Keratinocyte (primary cell): ENCODE results near the gene CTDSPL2. TPM values are rescaled to one million over a fixed set of nuclear protein-coding genes. Genes with fewer than 3 reads are reported as not detected.

ENCODE experiments used
- DNase-seq: peaks from one replicate; pipeline ENCODE4 v3.0.0-alpha.2; 2011; ENCODE audit warnings: low read depth, missing footprints, low spot score
- FAIRE-seq: peaks from 2 replicates; lab custom pipeline; 2011; peaks lifted over from hg19 to GRCh38; lab: Jason Lieb, UNC
- H2AFZ ChIP-seq: 2 replicates; pipeline ENCODE4 v1.6.0; 2012; ENCODE audit warnings: low read length, control low read depth, inconsistent platforms; ENCODE audit not compliant: control insufficient read depth
- H3K27ac ChIP-seq: 2 replicates; pipeline ENCODE4 v1.5.1; 2011; ENCODE audit warnings: low read length; ENCODE audit not compliant: control insufficient read depth, insufficient read depth
- H3K27me3 ChIP-seq: 3 replicates; pipeline ENCODE4 v1.6.0; 2011; ENCODE audit warnings: low read length; ENCODE audit not compliant: control insufficient read depth, insufficient read depth; ENCODE audit errors: extremely low read depth
- H3K36me3 ChIP-seq, 2 experiments: 2 replicates in 1 of 2; 3 replicates in 1 of 2; pipeline ENCODE4 v1.5.1; 2011; ENCODE audit warnings: low read length in 2 of 2, mild to moderate bottlenecking in 1 of 2; ENCODE audit not compliant: control insufficient read depth in 2 of 2, insufficient read depth in 2 of 2; ENCODE audit errors: extremely low read depth in 1 of 2
- H3K4me1 ChIP-seq: 3 replicates; pipeline ENCODE4 v1.5.1; 2011; ENCODE audit warnings: low read length; ENCODE audit not compliant: control insufficient read depth, insufficient read depth; ENCODE audit errors: extremely low read depth
- H3K4me2 ChIP-seq: 3 replicates; pipeline ENCODE4 v1.6.0; 2011; ENCODE audit warnings: low read depth, low read length; ENCODE audit not compliant: control insufficient read depth, insufficient read depth; ENCODE audit errors: extremely low read depth
- H3K4me3 ChIP-seq, 3 experiments: fragments of 200-600 bp in 1 of 3; sonication (generic) in 1 of 3; 2 replicates in 2 of 3; 3 replicates in 1 of 3; pipeline ENCODE4 v1.5.1; 2011 to 2016; ENCODE audit warnings: low read length in 3 of 3, mild to moderate bottlenecking in 3 of 3, control low read depth in 2 of 3, inconsistent platforms in 1 of 3, low read depth in 1 of 3, mixed read lengths in 1 of 3, mixed run types in 1 of 3, moderate library complexity in 1 of 3; ENCODE audit not compliant: control insufficient read depth in 2 of 3, insufficient read depth in 2 of 3; ENCODE audit errors: extremely low read depth in 1 of 3
- H3K79me2 ChIP-seq: 2 replicates; pipeline ENCODE4 v1.6.0; 2012; ENCODE audit warnings: low read length; ENCODE audit not compliant: control insufficient read depth, insufficient read depth
- H3K9ac ChIP-seq: 3 replicates; pipeline ENCODE4 v1.6.0; 2011; ENCODE audit warnings: low read length; ENCODE audit not compliant: control insufficient read depth, insufficient read depth; ENCODE audit errors: extremely low read depth
- H3K9me1 ChIP-seq: 3 replicates; pipeline ENCODE4 v1.6.0; 2011; ENCODE audit warnings: low read length; ENCODE audit not compliant: control insufficient read depth, insufficient read depth; ENCODE audit errors: extremely low read depth
- H3K9me3 ChIP-seq: 2 replicates; pipeline ENCODE4 v1.5.1; 2012; ENCODE audit warnings: low read depth, low read length; ENCODE audit not compliant: control insufficient read depth
- H4K20me1 ChIP-seq: 3 replicates; pipeline ENCODE4 v1.6.0; 2011; ENCODE audit warnings: low read length; ENCODE audit not compliant: control insufficient read depth, insufficient read depth; ENCODE audit errors: extremely low read depth
- CTCF ChIP-seq, 3 experiments: IDR thresholded peaks in 1 of 3; conservative IDR thresholded peaks in 1 of 3; optimal IDR thresholded peaks in 1 of 3; 2 replicates in 2 of 3; 3 replicates in 1 of 3; pipeline versions ENCODE3 to v1.5.1; 2011; ENCODE audit warnings: low read length in 3 of 3, mild to moderate bottlenecking in 3 of 3, moderate library complexity in 2 of 3, control low read depth in 1 of 3, inconsistent platforms in 1 of 3; ENCODE audit not compliant: insufficient read depth in 2 of 3; ENCODE audit errors: extremely low read depth in 1 of 3
- EZH2 ChIP-seq: IDR thresholded peaks from one replicate; pipeline ENCODE4 v1.6.1; 2012; ENCODE audit warnings: inconsistent platforms, mild to moderate bottlenecking, low read length, moderate library complexity
- dilution Hi-C: fragments of 300-500 bp; cut with MboI; formaldehyde crosslinking; loops from one replicate; pipeline ENCODE4 v1.7.0; 2020; ENCODE audit warnings: low sequenced_read_pairs; ENCODE audit not compliant: extremely low pct_ligation_motif_present
- polyA plus RNA-seq, 5 experiments: library from polyadenylated mRNA; depleted of rRNA in 3 of 5; stranded (reverse) in 3 of 5; stranded (forward) in 1 of 5; unstranded in 1 of 5; fragments of >200 nt; gene quantifications; 1 replicate in 1 of 5; 2 replicates in 3 of 5; 3 replicates in 1 of 5; pipeline versions ENCODE4 v1.2.1 to v1.2.3, GENCODE V29; 2011 to 2012; ENCODE audit warnings: missing spikeins in 2 of 5, low read depth in 1 of 5, low replicate concordance in 1 of 5

Gene CTDSPL2
- polyA plus RNA-seq, 1 donor (not counting 4 experiments of a cell fraction or from before 2014, with no cell fraction given), result 19.2 TPM

DNA sequence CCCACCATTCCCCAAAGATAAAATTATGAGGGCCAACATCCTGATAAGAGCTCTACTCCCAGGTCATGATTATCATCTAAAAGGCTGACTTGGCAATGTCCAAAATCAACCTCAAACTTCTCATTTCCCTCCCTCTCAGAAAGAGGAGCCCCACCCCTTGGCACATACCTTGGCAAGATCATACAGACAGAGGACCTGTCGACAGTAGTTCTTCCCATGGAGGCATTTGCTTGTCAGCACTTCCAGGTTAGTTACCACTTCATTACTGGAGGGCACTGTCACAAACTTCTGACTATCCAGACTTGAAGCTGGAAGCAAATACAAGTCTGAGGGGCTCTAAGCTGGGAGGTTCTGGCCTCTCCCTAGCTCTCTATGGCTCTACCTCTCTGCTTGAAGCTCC, 147.3 kb downstream of the CTDSPL2 start:
- H4K20me1 ChIP-seq, result no peaks in the 10 kb centered on the region
- H3K9me3 ChIP-seq, result no peaks in the 10 kb centered on the region
- FAIRE-seq (no peak), DNase-seq (no peak)
- no peak overlapping the region for H3K4me2 ChIP-seq
- no peaks in the 10 kb centered on the region for H3K9me1 ChIP-seq
- H3K79me2 ChIP-seq, result no peaks in the 10 kb centered on the region
- H3K9ac ChIP-seq, result no peak overlapping the region
- H3K4me1 ChIP-seq, result no peaks in the 10 kb centered on the region
- dilution Hi-C loops, result no loop called here
- peaks cover 11 to 17% of the 10 kb centered on the region in 2 experiments for H3K36me3 ChIP-seq
- H2AFZ ChIP-seq, result no peak overlapping the region
- no peak overlapping the region for H3K27ac ChIP-seq
- no peak overlapping the region for H3K4me3 ChIP-seq
- H3K27me3 ChIP-seq, result no peaks in the 10 kb centered on the region
- no peak for TF ChIP-seq EZH2
- no peak for TF ChIP-seq CTCF (optimal IDR thresholded peaks at IDR 0.05 in 1 of 3, IDR thresholded peaks at IDR 0.05 in 1 of 3, conservative IDR thresholded peaks at IDR 0.05 in 1 of 3; ENCODE audit: extremely low read depth in 1 of 3, insufficient read depth in 2 of 3, low read length in 3 of 3)

Other genes starting within 250 kb of the CTDSPL2 start
- gene FRMD5, start 232.4 kb upstream of the CTDSPL2 start, polyA plus RNA-seq, result 6.4 to 11.8 TPM (median 7.3 TPM) in 3 replicates
- 10.6 to 19.4 TPM (median 14.0 TPM) in 3 replicates for gene GOLM2, start 138.9 kb upstream of the CTDSPL2 start, polyA plus RNA-seq
- gene EIF3J, start 109.5 kb downstream of the CTDSPL2 start, polyA plus RNA-seq, result 51.5 to 99.4 TPM (median 64.4 TPM) in 3 replicates
- gene SPG11, start 236.0 kb downstream of the CTDSPL2 start, polyA plus RNA-seq, result 35.6 to 53.4 TPM (median 41.5 TPM) in 3 replicates